HCT116 (cell line): ENCODE measurements around the gene SP3. TPM values are rescaled to one million over a fixed set of nuclear protein-coding genes. Genes with fewer than 3 reads are reported as not detected.

Source experiments
- ATAC-seq: fragments of 200-7000 bp; cut with Tn5 transposase; 2 replicates; pipeline ENCODE4 v1.9.1; 2020; ENCODE audit warnings: mild to moderate bottlenecking, moderate library complexity
- Bru-seq: library from RNA; stranded (reverse); fragments of 400-500 nt; gene quantifications from one replicate; lab custom pipeline; 2021; lab: Mats Ljungman, UMichigan
- BruChase-seq, 2 experiments: library from RNA; stranded (reverse); fragments of 400-500 nt; gene quantifications; one replicate each; lab custom pipeline; 2021; lab: Mats Ljungman, UMichigan
- BruUV-seq: library from RNA; stranded (reverse); fragments of 400-500 nt; replicated peaks from 2 replicates; lab custom pipeline; 2021; lab: Mats Ljungman, UMichigan
- CTCF ChIA-PET: fragments of 300-600 bp; sonication (Branson Sonifier 250); formaldehyde crosslinking; loops from one replicate; lab custom pipeline; 2021; ENCODE audit warnings: antibody characterized with exemption; lab: Charles Lee
- POLR2A ChIA-PET: fragments of 300-600, 350-600 bp; sonication (Branson Sonifier 250); formaldehyde crosslinking; loops from one replicate; lab custom pipeline; 2021; ENCODE audit warnings: antibody characterized with exemption; lab: Charles Lee
- RAD21 ChIA-PET, 2 experiments: fragments of 300-600 bp; sonication (Branson Sonifier 250); formaldehyde crosslinking; loops; one replicate each; lab custom pipeline; 2023; ENCODE audit warnings: low total read pairs in 2 of 2; ENCODE audit not compliant: uncharacterized antibody in 2 of 2, unreplicated experiment in 2 of 2, low non-redundant PET in 1 of 2; lab: Charles Lee
- DNase-seq: peaks from one replicate; pipeline ENCODE4 v3.0.0-alpha.2; 2010; ENCODE audit warnings: low read depth, low spot score
- H2AFZ ChIP-seq: fragments of 200-600 bp; shearing (Covaris generic), sonication (generic); 2 replicates; pipeline ENCODE4 v1.6.1; 2017; ENCODE audit warnings: low read depth, mixed run types, mixed read lengths, antibody characterized with exemption, low read length; ENCODE audit not compliant: poor library complexity, severe bottlenecking
- H3K27ac ChIP-seq: 2 replicates; pipeline ENCODE4 v1.5.1; 2012; ENCODE audit warnings: low read depth, low read length
- H3K27me3 ChIP-seq: fragments of 200-600 bp; sonication (generic); 2 replicates; pipeline ENCODE4 v1.6.1; 2016; ENCODE audit warnings: mixed run types, low read length, mixed read lengths; ENCODE audit not compliant: insufficient read depth
- H3K36me3 ChIP-seq, 2 experiments: fragments of 200-500 bp in 1 of 2; fragments of 200-600 bp in 1 of 2; sonication (Bioruptor generic) in 1 of 2; sonication (generic) in 1 of 2; 2 replicates each; pipeline versions ENCODE4 v1.5.1 to v1.6.1; 2014 to 2016; ENCODE audit warnings: low read length in 2 of 2, inconsistent platforms in 1 of 2, mixed read lengths in 1 of 2, mixed run types in 1 of 2; ENCODE audit not compliant: insufficient read depth in 2 of 2, control insufficient read depth in 1 of 2
- H3K4me1 ChIP-seq, 2 experiments: fragments of 200-600 bp in 1 of 2; sonication (generic) in 1 of 2; 2 replicates each; pipeline versions ENCODE4 v1.5.1 to v1.6.1; 2012 to 2017; ENCODE audit warnings: low read length in 2 of 2, inconsistent platforms in 1 of 2, mild to moderate bottlenecking in 1 of 2, mixed read lengths in 1 of 2, mixed run types in 1 of 2, moderate library complexity in 1 of 2; ENCODE audit not compliant: insufficient read depth in 2 of 2, control insufficient read depth in 1 of 2
- H3K4me2 ChIP-seq: fragments of 200-600 bp; sonication (generic); 2 replicates; pipeline ENCODE4 v1.6.1; 2017; ENCODE audit warnings: mixed run types, low read length, mixed read lengths
- H3K4me3 ChIP-seq, 2 experiments: fragments of 200-600 bp in 1 of 2; sonication (generic) in 1 of 2; replicated peaks in 1 of 2; 2 replicates each; pipeline ENCODE4 v1.5.1; 2011 to 2016; ENCODE audit warnings: low read length in 2 of 2, control low read depth in 1 of 2, low read depth in 1 of 2, mild to moderate bottlenecking in 1 of 2, mixed read lengths in 1 of 2, mixed run types in 1 of 2
- H3K79me2 ChIP-seq: fragments of 200-600 bp; sonication (generic); 2 replicates; pipeline ENCODE4 v1.6.1; 2017; ENCODE audit warnings: mild to moderate bottlenecking, mixed run types, low read length, moderate library complexity, mixed read lengths; ENCODE audit not compliant: insufficient read depth
- H3K9ac ChIP-seq: fragments of 200-600 bp; sonication (generic); 2 replicates; pipeline ENCODE4 v1.6.1; 2016; ENCODE audit warnings: low read length, mixed read lengths
- H3K9me2 ChIP-seq: fragments of 200-600 bp; sonication (generic), shearing (Covaris generic); 2 replicates; pipeline ENCODE4 v1.6.1; 2017; ENCODE audit warnings: mixed run types, mild to moderate bottlenecking, moderate library complexity; ENCODE audit not compliant: insufficient read depth
- H3K9me3 ChIP-seq, 2 experiments: fragments of 200-500 bp in 1 of 2; fragments of 200-600 bp in 1 of 2; sonication (Bioruptor generic) in 1 of 2; sonication (generic) in 1 of 2; 2 replicates each; pipeline ENCODE4 v1.6.1; 2014 to 2017; ENCODE audit warnings: low read length in 2 of 2, mixed read lengths in 2 of 2, inconsistent platforms in 1 of 2, low read depth in 1 of 2, mild to moderate bottlenecking in 1 of 2, mixed run types in 1 of 2, moderate library complexity in 1 of 2; ENCODE audit not compliant: control insufficient read depth in 1 of 2, insufficient read depth in 1 of 2
- H4K20me1 ChIP-seq: fragments of 200-600 bp; sonication (generic), shearing (Covaris generic); 2 replicates; pipeline ENCODE4 v1.6.1; 2017; ENCODE audit warnings: mixed run types, mild to moderate bottlenecking, moderate library complexity; ENCODE audit not compliant: insufficient read depth
- CBX3 ChIP-seq: IDR thresholded peaks from 2 replicates; pipeline ENCODE4 v1.6.1; 2012; ENCODE audit warnings: low read depth
- ELF1 ChIP-seq: IDR thresholded peaks from 2 replicates; pipeline ENCODE4 v1.6.1; 2012; ENCODE audit warnings: low read depth, borderline replicate concordance
- EZH2phosphoT487 ChIP-seq: fragments of 200-600 bp; IDR thresholded peaks from 2 replicates; pipeline ENCODE4 v1.6.1; 2018; ENCODE audit warnings: antibody characterized with exemption, borderline replicate concordance
- FOSL1 ChIP-seq: IDR thresholded peaks from 2 replicates; pipeline ENCODE4 v1.6.1; 2012; ENCODE audit warnings: low read depth
- JUND ChIP-seq: IDR thresholded peaks from 2 replicates; pipeline ENCODE4 v1.6.1; 2012
- RAD21 ChIP-seq: IDR thresholded peaks from 2 replicates; pipeline ENCODE4 v1.6.1; 2012; ENCODE audit warnings: low read depth, mild to moderate bottlenecking
- SIN3A ChIP-seq: IDR thresholded peaks from 2 replicates; pipeline ENCODE4 v1.6.1; 2012; ENCODE audit warnings: low read depth
- SP1 ChIP-seq: IDR thresholded peaks from 2 replicates; pipeline ENCODE4 v1.6.1; 2012; ENCODE audit warnings: low read depth
- SRF ChIP-seq: IDR thresholded peaks from 2 replicates; pipeline ENCODE4 v1.6.1; 2012; ENCODE audit warnings: low read depth
- TCF7L2 ChIP-seq: IDR thresholded peaks from 2 replicates; pipeline ENCODE4 v1.7.0; 2011; ENCODE audit warnings: borderline replicate concordance, inconsistent platforms; ENCODE audit not compliant: insufficient read depth, insufficient read length; ENCODE audit errors: extremely low read depth
- YY1 ChIP-seq: IDR thresholded peaks from 2 replicates; pipeline ENCODE4 v1.6.1; 2011; ENCODE audit warnings: low read length, low read depth, moderate library complexity, mild to moderate bottlenecking; ENCODE audit not compliant: insufficient replicate concordance; ENCODE audit errors: extremely low read depth
- ZFX ChIP-seq: fragments of 450-650 bp; IDR thresholded peaks from 2 replicates; pipeline ENCODE4 v1.6.1; 2017
- intact Hi-C: fragments of 100-400 bp; cut with micrococcal nuclease; formaldehyde crosslinking; loops from 2 replicates; pipeline ENCODE4 v1.10.0; 2022
- long read RNA-seq: library from polyadenylated mRNA; unstranded; transcript quantifications from one replicate; pipeline ENCODE4 v2.0.0, GENCODE V29; 2021; ENCODE audit not compliant: unreplicated experiment
- polyA plus RNA-seq: library from polyadenylated mRNA; unstranded; fragments of >200 nt; gene quantifications from 2 replicates; pipeline ENCODE4 v1.2.1, GENCODE V29; 2012; ENCODE audit warnings: missing spikeins
- total RNA-seq: library from RNA; stranded (reverse); gene quantifications from one replicate; pipeline ENCODE4 v1.2.1, GENCODE V29; 2021; ENCODE audit not compliant: unreplicated experiment
- TF ChIP-seq, protein P1 (sequence below): IDR thresholded peaks from 2 replicates; pipeline ENCODE4 v1.6.1; 2012
- TF ChIP-seq, protein P2 (sequence below): IDR thresholded peaks from 2 replicates; pipeline ENCODE4 v1.6.1; 2011; ENCODE audit warnings: mild to moderate bottlenecking, low read length, moderate library complexity; ENCODE audit not compliant: insufficient replicate concordance; ENCODE audit errors: extremely low read depth
- TF ChIP-seq, protein P3 (sequence below), 3 experiments: fragments of 200-600 bp in 1 of 3; sonication (generic) in 1 of 3; IDR thresholded peaks in 2 of 3; conservative IDR thresholded peaks in 1 of 3; 2 replicates each; pipeline ENCODE4 v1.5.1; 2012 to 2017; ENCODE audit warnings: low read depth in 2 of 3, low read length in 2 of 3, antibody characterized with exemption in 1 of 3, borderline replicate concordance in 1 of 3, control low read depth in 1 of 3, mild to moderate bottlenecking in 1 of 3, mixed read lengths in 1 of 3, mixed run types in 1 of 3, moderate library complexity in 1 of 3; ENCODE audit not compliant: insufficient read depth in 1 of 3
- TF ChIP-seq, protein P4 (sequence below): IDR thresholded peaks from 2 replicates; pipeline ENCODE4 v1.6.1; 2012; ENCODE audit warnings: low read depth
- TF ChIP-seq, protein P5 (sequence below): IDR thresholded peaks from 2 replicates; pipeline ENCODE4 v1.6.1; 2012

The SP3 gene
- total RNA-seq (98.0 TPM), Bru-seq, nascent RNA (percentile 97 among the genes with signal in this experiment), BruChase-seq, experiment 1, labeled RNA remaining after a 6-hour chase (percentile 91 among the genes with signal in this experiment), BruChase-seq, experiment 2, labeled RNA remaining after a 2-hour chase (percentile 95 among the genes with signal in this experiment)
- 28.9 and 39.2 TPM in 2 replicates for polyA plus RNA-seq
- long read RNA-seq, full-length matches to known transcripts: 177 of 238 reads
- long read RNA-seq, partial matches to known transcripts: 31 of 238 reads
- long read RNA-seq, other reads (novel, unspliced or antisense): 30 of 238 reads

DNA sequence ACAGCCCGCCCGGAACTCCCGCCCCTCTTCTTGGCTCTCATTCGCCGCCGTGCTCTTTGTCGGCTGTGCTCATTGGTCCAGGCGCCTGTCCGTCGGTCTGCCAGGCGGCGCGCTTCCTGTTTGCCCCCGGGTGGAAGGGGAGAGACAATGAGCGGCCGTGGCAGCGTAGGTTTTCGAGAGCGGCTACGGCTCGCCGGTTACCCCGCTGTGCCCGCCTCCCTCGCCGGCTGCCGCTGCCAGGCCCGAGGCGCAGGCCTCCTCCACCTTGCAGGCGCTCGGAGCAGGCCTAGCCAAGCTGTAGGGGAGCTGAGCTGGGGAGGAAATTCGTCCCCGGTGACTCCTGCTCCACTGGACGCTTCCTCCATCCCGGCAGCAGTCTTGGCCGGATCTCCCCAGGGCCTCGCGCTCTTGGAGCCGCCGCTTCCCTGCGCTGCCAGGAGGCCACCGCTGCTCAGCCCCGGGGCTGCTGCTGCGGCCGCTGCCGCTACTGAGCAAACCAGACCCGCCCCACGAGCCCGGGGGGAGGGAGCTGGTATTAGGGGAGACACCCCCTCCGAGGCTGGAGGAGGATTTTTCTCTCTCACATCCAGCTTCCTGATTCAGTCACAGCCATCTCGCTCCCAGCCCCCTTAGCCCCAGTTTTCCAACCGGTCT, at the start of gene SP3:
Gene SP3, minus strand, starts transcription at position 2 of the 654 bp plus-strand sequence. CDS start 202 bp downstream, outside the sequence.
- RAD21 ChIA-PET: no interaction called here
- no TSS peak for BruUV-seq
- peaks cover 17 to 28% of the 10 kb centered on the region in 2 experiments; a peak in 3 of 4 replicates for H3K4me1 ChIP-seq
- no peaks in the 10 kb centered on the region for H3K36me3 ChIP-seq
- peak within 1 kb of the TSS; percentile 96 for H3K27ac ChIP-seq
- H3K4me3 ChIP-seq: peak within 1 kb of the TSS; percentile 81 to 84
- CTCF ChIA-PET: no interaction called here
- H3K9me2 ChIP-seq: no peaks in the 10 kb centered on the region
- no peak within 1 kb of the TSS for H2AFZ ChIP-seq
- peak within 1 kb of the TSS; percentile 72 for H3K4me2 ChIP-seq
- H3K9ac ChIP-seq: peak within 1 kb of the TSS; percentile 97
- ATAC-seq: peak; percentile 79
- H3K27me3 ChIP-seq: no peaks in the 10 kb centered on the region
- H4K20me1 ChIP-seq: no peaks in the 10 kb centered on the region
- peak; percentile 93 for DNase-seq
- intact Hi-C loops: loop anchor here (2.0 to 10.0 kb wide), 3 partner anchors 75 to 369 kb away; partner anchors contain the start of gene SP9
- POLR2A ChIA-PET: no interaction called here
- H3K9me3 ChIP-seq: no peaks in the 10 kb centered on the region
- H3K79me2 ChIP-seq: peaks cover 43% of the 10 kb centered on the region
- TF ChIP-seq, protein P1, sequence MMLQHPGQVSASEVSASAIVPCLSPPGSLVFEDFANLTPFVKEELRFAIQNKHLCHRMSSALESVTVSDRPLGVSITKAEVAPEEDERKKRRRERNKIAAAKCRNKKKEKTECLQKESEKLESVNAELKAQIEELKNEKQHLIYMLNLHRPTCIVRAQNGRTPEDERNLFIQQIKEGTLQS: no peak
- peak; percentile 54; the same call in 1 of the 2 replicates for TF ChIP-seq ZFX
- TF ChIP-seq, protein P2, sequence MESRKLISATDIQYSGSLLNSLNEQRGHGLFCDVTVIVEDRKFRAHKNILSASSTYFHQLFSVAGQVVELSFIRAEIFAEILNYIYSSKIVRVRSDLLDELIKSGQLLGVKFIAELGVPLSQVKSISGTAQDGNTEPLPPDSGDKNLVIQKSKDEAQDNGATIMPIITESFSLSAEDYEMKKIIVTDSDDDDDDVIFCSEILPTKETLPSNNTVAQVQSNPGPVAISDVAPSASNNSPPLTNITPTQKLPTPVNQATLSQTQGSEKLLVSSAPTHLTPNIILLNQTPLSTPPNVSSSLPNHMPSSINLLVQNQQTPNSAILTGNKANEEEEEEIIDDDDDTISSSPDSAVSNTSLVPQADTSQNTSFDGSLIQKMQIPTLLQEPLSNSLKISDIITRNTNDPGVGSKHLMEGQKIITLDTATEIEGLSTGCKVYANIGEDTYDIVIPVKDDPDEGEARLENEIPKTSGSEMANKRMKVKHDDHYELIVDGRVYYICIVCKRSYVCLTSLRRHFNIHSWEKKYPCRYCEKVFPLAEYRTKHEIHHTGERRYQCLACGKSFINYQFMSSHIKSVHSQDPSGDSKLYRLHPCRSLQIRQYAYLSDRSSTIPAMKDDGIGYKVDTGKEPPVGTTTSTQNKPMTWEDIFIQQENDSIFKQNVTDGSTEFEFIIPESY: no peak
- TF ChIP-seq, protein P3, sequence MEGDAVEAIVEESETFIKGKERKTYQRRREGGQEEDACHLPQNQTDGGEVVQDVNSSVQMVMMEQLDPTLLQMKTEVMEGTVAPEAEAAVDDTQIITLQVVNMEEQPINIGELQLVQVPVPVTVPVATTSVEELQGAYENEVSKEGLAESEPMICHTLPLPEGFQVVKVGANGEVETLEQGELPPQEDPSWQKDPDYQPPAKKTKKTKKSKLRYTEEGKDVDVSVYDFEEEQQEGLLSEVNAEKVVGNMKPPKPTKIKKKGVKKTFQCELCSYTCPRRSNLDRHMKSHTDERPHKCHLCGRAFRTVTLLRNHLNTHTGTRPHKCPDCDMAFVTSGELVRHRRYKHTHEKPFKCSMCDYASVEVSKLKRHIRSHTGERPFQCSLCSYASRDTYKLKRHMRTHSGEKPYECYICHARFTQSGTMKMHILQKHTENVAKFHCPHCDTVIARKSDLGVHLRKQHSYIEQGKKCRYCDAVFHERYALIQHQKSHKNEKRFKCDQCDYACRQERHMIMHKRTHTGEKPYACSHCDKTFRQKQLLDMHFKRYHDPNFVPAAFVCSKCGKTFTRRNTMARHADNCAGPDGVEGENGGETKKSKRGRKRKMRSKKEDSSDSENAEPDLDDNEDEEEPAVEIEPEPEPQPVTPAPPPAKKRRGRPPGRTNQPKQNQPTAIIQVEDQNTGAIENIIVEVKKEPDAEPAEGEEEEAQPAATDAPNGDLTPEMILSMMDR (IDR thresholded peaks at IDR 0.05 in 2 of 3, conservative IDR thresholded peaks at IDR 0.05 in 1 of 3; ENCODE audit: borderline replicate concordance in 1 of 3, insufficient read depth in 1 of 3, low read depth in 2 of 3, low read length in 2 of 3): no peak
- TF ChIP-seq CBX3: no peak
- TF ChIP-seq EZH2phosphoT487: no peak
- TF ChIP-seq FOSL1: no peak
- TF ChIP-seq, protein P4, sequence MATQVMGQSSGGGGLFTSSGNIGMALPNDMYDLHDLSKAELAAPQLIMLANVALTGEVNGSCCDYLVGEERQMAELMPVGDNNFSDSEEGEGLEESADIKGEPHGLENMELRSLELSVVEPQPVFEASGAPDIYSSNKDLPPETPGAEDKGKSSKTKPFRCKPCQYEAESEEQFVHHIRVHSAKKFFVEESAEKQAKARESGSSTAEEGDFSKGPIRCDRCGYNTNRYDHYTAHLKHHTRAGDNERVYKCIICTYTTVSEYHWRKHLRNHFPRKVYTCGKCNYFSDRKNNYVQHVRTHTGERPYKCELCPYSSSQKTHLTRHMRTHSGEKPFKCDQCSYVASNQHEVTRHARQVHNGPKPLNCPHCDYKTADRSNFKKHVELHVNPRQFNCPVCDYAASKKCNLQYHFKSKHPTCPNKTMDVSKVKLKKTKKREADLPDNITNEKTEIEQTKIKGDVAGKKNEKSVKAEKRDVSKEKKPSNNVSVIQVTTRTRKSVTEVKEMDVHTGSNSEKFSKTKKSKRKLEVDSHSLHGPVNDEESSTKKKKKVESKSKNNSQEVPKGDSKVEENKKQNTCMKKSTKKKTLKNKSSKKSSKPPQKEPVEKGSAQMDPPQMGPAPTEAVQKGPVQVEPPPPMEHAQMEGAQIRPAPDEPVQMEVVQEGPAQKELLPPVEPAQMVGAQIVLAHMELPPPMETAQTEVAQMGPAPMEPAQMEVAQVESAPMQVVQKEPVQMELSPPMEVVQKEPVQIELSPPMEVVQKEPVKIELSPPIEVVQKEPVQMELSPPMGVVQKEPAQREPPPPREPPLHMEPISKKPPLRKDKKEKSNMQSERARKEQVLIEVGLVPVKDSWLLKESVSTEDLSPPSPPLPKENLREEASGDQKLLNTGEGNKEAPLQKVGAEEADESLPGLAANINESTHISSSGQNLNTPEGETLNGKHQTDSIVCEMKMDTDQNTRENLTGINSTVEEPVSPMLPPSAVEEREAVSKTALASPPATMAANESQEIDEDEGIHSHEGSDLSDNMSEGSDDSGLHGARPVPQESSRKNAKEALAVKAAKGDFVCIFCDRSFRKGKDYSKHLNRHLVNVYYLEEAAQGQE: no peak
- TF ChIP-seq, protein P5, sequence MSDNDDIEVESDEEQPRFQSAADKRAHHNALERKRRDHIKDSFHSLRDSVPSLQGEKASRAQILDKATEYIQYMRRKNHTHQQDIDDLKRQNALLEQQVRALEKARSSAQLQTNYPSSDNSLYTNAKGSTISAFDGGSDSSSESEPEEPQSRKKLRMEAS: peak; percentile 70
- peak; percentile 66 for TF ChIP-seq ELF1
- peak; percentile 45 for TF ChIP-seq YY1
- no peak for TF ChIP-seq JUND
- no peak for TF ChIP-seq TCF7L2
- peak; percentile 97 for TF ChIP-seq SP1
- TF ChIP-seq SRF: no peak
- peak; percentile 15; the same call in 1 of the 2 replicates for TF ChIP-seq RAD21
- TF ChIP-seq SIN3A: peak; percentile 74; the same call in 1 of the 2 replicates
